GM23248 (cell line): ENCODE data around the gene SLC33A1. TPM values are rescaled to one million over a fixed set of nuclear protein-coding genes. Genes with fewer than 3 reads are reported as not detected.
"Not testable (repeated sequence)": the region's sequence is repeated elsewhere in the genome, so short reads cannot be mapped to it uniquely, and the experiment has no call there.

Experiments used
- DNase-seq: peaks from one replicate; pipeline ENCODE4 v3.0.0-alpha.2; 2015
- H2AFZ ChIP-seq: fragments of 200-600 bp; sonication (generic); 2 replicates; pipeline ENCODE4 v1.6.1; 2016; ENCODE audit warnings: antibody characterized with exemption
- H3F3A ChIP-seq: fragments of 200-600 bp; sonication (generic); 2 replicates; pipeline ENCODE4 v1.6.1; 2016; ENCODE audit warnings: mild to moderate bottlenecking, antibody characterized with exemption, mixed run types; ENCODE audit not compliant: insufficient read depth
- H3K27ac ChIP-seq: fragments of 200-600 bp; sonication (generic); 2 replicates; pipeline ENCODE4 v1.5.1; 2016; ENCODE audit warnings: mild to moderate bottlenecking
- H3K27me3 ChIP-seq: fragments of 200-600 bp; sonication (generic); replicated peaks from 2 replicates; pipeline ENCODE4 v1.6.1; 2016; ENCODE audit warnings: mild to moderate bottlenecking; ENCODE audit not compliant: insufficient read depth
- H3K36me3 ChIP-seq: fragments of 200-600 bp; sonication (generic); 2 replicates; pipeline ENCODE4 v1.6.1; 2016; ENCODE audit warnings: low read depth, mild to moderate bottlenecking
- H3K4me1 ChIP-seq: fragments of 200-600 bp; sonication (generic); 2 replicates; pipeline ENCODE4 v1.6.1; 2016; ENCODE audit warnings: mild to moderate bottlenecking; ENCODE audit not compliant: insufficient read depth
- H3K4me2 ChIP-seq: fragments of 200-600 bp; sonication (generic); one replicate; pipeline ENCODE4 v1.6.1; 2016; ENCODE audit warnings: mild to moderate bottlenecking; ENCODE audit not compliant: unreplicated experiment
- H3K4me3 ChIP-seq: fragments of 200-600 bp; sonication (generic); 2 replicates; pipeline ENCODE4 v1.5.1; 2016; ENCODE audit warnings: mild to moderate bottlenecking
- H3K79me2 ChIP-seq: fragments of 200-600 bp; sonication (generic); 2 replicates; pipeline ENCODE4 v1.6.1; 2016; ENCODE audit warnings: mild to moderate bottlenecking; ENCODE audit not compliant: insufficient read depth
- H3K9ac ChIP-seq: fragments of 200-600 bp; sonication (generic); 2 replicates; pipeline ENCODE4 v1.6.1; 2016; ENCODE audit warnings: mild to moderate bottlenecking
- H3K9me2 ChIP-seq: fragments of 200-600 bp; sonication (generic); 2 replicates; pipeline ENCODE4 v1.6.1; 2016; ENCODE audit warnings: mixed run types, mild to moderate bottlenecking, moderate library complexity; ENCODE audit not compliant: insufficient read depth
- H3K9me3 ChIP-seq: fragments of 200-600 bp; sonication (generic); one replicate; pipeline ENCODE4 v1.6.1; 2017; ENCODE audit warnings: low read depth
- H4K20me1 ChIP-seq: fragments of 200-600 bp; sonication (generic); 2 replicates; pipeline ENCODE4 v1.6.0; 2016; ENCODE audit not compliant: insufficient read depth
- EZH2 ChIP-seq: fragments of 200-600 bp; sonication (generic); IDR thresholded peaks from 2 replicates; pipeline ENCODE4 v1.6.1; 2018; ENCODE audit warnings: antibody characterized with exemption, mild to moderate bottlenecking; ENCODE audit not compliant: insufficient read depth, poor library complexity, severe bottlenecking
- EZH2phosphoT487 ChIP-seq: fragments of 200-600 bp; sonication (generic); IDR thresholded peaks from 2 replicates; pipeline ENCODE4 v1.6.1; 2018; ENCODE audit warnings: antibody characterized with exemption, moderate library complexity, mild to moderate bottlenecking, low read depth; ENCODE audit not compliant: insufficient read depth
- WGBS, 2 experiments: methylation state at CpG; one replicate each; pipeline ENCODE4 v1.1.6; 2015 to 2017; ENCODE audit warnings: low lambda C conversion rate in 2 of 2, low coverage in 1 of 2; ENCODE audit errors: missing lambda C conversion rate in 2 of 2; 5-methylcytosine and 5-hydroxymethylcytosine counted together
- in situ Hi-C: fragments of 300-500 bp; cut with MboI; formaldehyde crosslinking; loops from 2 replicates; pipeline ENCODE4 v1.15.0; 2020
- polyA plus RNA-seq: library from polyadenylated mRNA; unstranded; fragments of >200 nt; fragmentation: Nextera tagmentation; extraction: Ambion mirVana; gene quantifications from 2 replicates; pipeline ENCODE4 v1.2.1, GENCODE V29; 2016
- total RNA-seq: library from RNA; depleted of rRNA; stranded (reverse); fragments of >200 nt; shearing (Covaris generic); gene quantifications from 2 replicates; pipeline ENCODE4 v1.2.3, GENCODE V29; 2014

SLC33A1 gene
- total and polyA plus RNA-seq, 2 experiments from 2014 or later = 23.3 to 43.8 TPM

DNA sequence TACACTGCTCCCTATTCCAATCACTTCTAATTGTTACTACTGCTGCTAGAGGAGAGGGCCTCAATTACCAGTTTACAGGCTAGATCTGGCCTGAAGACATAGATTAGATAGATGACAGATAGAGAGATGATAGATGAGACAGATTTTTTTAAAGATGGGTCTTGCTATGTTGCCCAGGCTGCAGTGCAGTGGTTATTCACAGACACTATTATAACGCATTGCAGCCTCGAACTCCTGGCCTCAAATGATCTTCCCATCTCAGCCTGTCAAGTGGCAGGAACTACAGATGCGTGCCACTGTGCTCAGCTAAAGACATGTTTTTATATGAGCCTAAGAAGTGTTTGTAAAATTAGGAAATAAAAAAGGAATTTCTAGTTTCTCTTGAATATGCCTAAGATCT, 6.2 kb downstream of the SLC33A1 start:
- Histone ChIP-seq H3K4me1 (peaks cover 12% of the 10 kb centered on the region), H4K20me1 (no peaks in the 10 kb centered on the region), H3F3A (peaks cover 3% of the 10 kb centered on the region; the same call in 1 of the 2 replicates), H3K79me2 (peaks cover 97% of the 10 kb centered on the region), H3K27ac (no peak overlapping the region), H2AFZ (no peak overlapping the region), H3K36me3 (no peaks in the 10 kb centered on the region), H3K27me3 (no peaks in the 10 kb centered on the region), H3K9me2 (no peaks in the 10 kb centered on the region), H3K9me3 (no peaks in the 10 kb centered on the region), H3K9ac (no peak overlapping the region), H3K4me2 (no peak overlapping the region), H3K4me3 (no peak overlapping the region)
- no peak for DNase-seq
- in situ Hi-C loops = no loop called here
- WGBS, 2 experiments = 98 to 99% methylated on average over 3 of the region's 3 CpGs
- no peak for TF ChIP-seq EZH2phosphoT487
- TF ChIP-seq EZH2 = no peak

DNA sequence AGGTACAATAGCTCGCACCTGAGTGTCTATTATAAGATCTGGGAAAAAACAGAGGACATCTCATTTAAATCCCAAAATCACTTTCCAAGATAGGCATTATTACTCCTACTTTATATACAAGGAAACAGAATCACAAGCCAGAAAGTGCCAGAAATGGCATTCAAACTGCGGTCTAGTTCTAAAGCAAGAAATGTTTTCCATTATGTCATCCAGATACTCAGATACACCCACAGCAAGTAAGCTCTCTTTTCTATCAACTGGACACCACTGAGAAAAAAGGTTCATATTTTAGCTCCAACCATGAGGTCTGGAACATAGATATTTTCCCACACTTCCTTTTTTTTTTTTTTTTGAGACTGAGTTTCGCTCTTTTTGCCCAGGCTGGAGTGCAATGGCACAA, 8.1 kb downstream of the SLC33A1 start:
- Histone ChIP-seq H3F3A (peaks cover 3% of the 10 kb centered on the region; the same call in 1 of the 2 replicates), H4K20me1 (no peaks in the 10 kb centered on the region), H3K4me1 (no peaks in the 10 kb centered on the region; the same call in none of the 2 replicates), H3K9me2 (no peaks in the 10 kb centered on the region), H3K36me3 (no peaks in the 10 kb centered on the region), H3K4me2 (peak overlapping the region; percentile 6), H3K9ac (no peak overlapping the region), H2AFZ (no peak overlapping the region), H3K9me3 (no peaks in the 10 kb centered on the region), H3K27ac (no peak overlapping the region), H3K79me2 (peaks cover 92% of the 10 kb centered on the region), H3K4me3 (no peak overlapping the region), H3K27me3 (no peaks in the 10 kb centered on the region)
- peak; percentile 62 for DNase-seq
- TF ChIP-seq EZH2phosphoT487 (no peak), EZH2 (no peak)
- in situ Hi-C loops = no loop called here
- WGBS, 2 experiments = 74 to 77% methylated on average over 3 of the region's 3 CpGs

DNA sequence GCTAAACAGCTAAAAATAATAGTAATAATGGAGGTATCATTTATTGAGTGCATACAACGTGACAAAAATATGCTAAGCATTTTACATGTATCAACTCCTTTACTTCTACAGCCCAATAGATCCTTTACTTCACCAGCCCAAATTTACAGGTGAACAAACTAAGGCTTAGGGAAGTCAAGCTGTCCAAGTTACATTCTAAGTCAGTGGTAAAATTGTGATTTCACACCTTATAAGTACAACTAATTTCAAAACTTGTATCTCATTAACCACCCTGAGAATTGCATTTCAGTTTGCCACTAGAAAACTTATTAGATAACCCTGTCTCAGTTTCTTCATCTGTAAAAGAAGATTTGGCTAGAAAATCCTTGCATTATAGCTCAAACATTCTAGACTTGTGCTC, 10.7 kb downstream of the SLC33A1 start:
- Histone ChIP-seq H3K4me1 (no peaks in the 10 kb centered on the region), H3K9ac (no peak overlapping the region), H3F3A (peaks cover 3% of the 10 kb centered on the region; the same call in 1 of the 2 replicates), H4K20me1 (no peaks in the 10 kb centered on the region), H3K9me3 (no peaks in the 10 kb centered on the region), H3K4me3 (no peak overlapping the region), H3K27me3 (no peaks in the 10 kb centered on the region), H2AFZ (no peak overlapping the region), H3K4me2 (no peak overlapping the region), H3K9me2 (no peaks in the 10 kb centered on the region), H3K79me2 (peaks cover 88% of the 10 kb centered on the region), H3K36me3 (no peaks in the 10 kb centered on the region), H3K27ac (no peak overlapping the region)
- WGBS, 2 experiments = 60 to 67% methylated on average over 1 of the region's 1 CpG
- TF ChIP-seq EZH2phosphoT487 = no peak
- no peak for TF ChIP-seq EZH2
- in situ Hi-C loops = no loop called here
- no peak for DNase-seq

DNA sequence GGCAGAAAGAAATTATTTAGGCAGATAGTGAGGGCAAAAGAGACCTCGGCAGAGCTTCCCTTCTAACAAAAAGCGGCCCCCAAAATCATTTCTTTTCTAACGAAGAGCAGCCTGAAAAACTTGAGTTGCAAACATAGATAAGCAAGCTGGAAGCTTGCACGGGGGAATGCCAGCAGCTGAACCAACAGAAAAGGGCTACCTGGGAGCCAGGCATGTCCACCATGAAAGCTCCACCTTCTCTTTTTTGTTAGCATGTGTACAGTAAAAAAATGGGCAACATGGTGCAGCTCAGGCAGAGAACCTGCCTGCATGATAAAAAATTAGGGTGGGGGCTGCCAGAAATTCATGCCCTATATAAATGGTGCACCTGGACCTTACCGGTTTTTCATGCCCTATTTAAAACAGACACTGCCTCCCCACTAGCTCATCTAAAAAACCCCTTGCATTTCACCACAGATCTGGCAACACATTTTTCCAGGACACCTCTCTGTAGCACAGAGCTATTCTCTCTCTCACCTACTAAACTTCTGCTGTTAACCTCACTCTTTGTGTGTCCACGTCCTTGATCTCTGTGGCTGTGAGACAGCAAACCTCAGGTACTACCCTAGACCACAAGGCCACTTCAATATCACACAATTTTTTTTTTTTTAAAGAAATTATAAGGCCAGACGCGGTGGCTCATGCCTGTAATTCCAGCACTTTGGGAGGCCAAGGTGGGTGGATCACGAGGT, 18.7 kb downstream of the SLC33A1 start:
- Histone ChIP-seq H3K4me1 (no peaks in the 10 kb centered on the region), H3K27ac (no peak overlapping the region), H3K9ac (no peak overlapping the region), H3K4me3 (no peak overlapping the region), H3F3A (no peaks in the 10 kb centered on the region), H3K9me2 (no peaks in the 10 kb centered on the region), H3K9me3 (no peaks in the 10 kb centered on the region), H4K20me1 (no peaks in the 10 kb centered on the region), H2AFZ (no peak overlapping the region), H3K79me2 (peaks cover 55% of the 10 kb centered on the region), H3K27me3 (no peaks in the 10 kb centered on the region), H3K4me2 (no peak overlapping the region), H3K36me3 (no peaks in the 10 kb centered on the region; the same call in 1 of the 2 replicates)
- WGBS, 2 experiments = 88 to 92% methylated on average over 9 of the region's 9 CpGs
- TF ChIP-seq EZH2 (no peak), EZH2phosphoT487 (no peak)
- in situ Hi-C loops = no loop called here
- no peak for DNase-seq

DNA sequence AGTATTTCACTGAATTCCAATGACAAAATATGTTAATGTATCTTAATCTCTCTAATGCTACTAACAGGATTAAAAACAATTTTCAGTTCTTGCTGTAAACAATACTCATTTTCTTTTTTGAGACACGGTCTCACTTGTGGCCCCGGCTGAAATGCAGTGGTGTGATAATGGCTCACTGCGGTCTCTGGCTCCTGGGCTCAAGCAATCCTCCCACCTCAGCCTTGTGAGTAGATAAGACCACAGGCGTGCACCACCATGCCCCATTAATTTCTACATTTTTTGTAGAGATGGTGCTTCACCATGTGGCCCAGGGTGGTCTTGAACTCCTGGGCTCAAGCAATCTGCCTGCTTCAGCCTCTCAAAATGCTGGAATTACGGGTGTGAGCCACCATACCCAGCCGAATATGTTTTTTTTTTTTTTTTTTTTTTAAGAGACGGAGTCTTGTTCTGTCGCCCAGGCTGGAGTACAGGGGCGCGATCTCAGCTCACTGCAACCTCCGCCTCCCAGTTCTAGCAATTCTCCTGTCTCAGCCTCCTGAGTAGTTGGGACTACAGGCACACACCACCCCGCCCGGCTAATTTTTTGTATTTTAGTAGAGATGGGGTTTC, 25.6 kb downstream of the SLC33A1 start:
- H3F3A ChIP-seq, H3K4me1 ChIP-seq, H3K27me3 ChIP-seq, H3K4me3 ChIP-seq, H3K9ac ChIP-seq, H2AFZ ChIP-seq, H3K9me2 ChIP-seq, H3K4me2 ChIP-seq, H3K79me2 ChIP-seq, H3K27ac ChIP-seq, H4K20me1 ChIP-seq, in situ Hi-C loops, H3K9me3 ChIP-seq, DNase-seq: not testable (repeated sequence)
- WGBS, 2 experiments = 98 to 99% methylated on average over 13 of the region's 13 CpGs
- peaks cover 20% of the 10 kb centered on the region for H3K36me3 ChIP-seq
